CD14-positive monocyte (primary cell): Measurements from ENCODE around the gene ZFYVE28. TPM values are rescaled to one million over a fixed set of nuclear protein-coding genes. Genes with fewer than 3 reads are reported as not detected.

Experiments
- DNase-seq, 3 donors: peaks; one replicate each; pipeline ENCODE4 v3.0.0-alpha.2; 2011 to 2022
- H2AFZ ChIP-seq: 2 replicates; pipeline ENCODE4 v1.6.0; 2012; ENCODE audit warnings: mild to moderate bottlenecking, low read depth, low read length, inconsistent platforms; ENCODE audit not compliant: insufficient read depth, poor library complexity, severe bottlenecking
- H3K27ac ChIP-seq, 2 donors: 1 replicate in 1 of 2; 2 replicates in 1 of 2; pipeline ENCODE4 v1.5.1; 2012 to 2013; ENCODE audit warnings: low read length in 2 of 2, control low read depth in 1 of 2, inconsistent platforms in 1 of 2, low read depth in 1 of 2, mild to moderate bottlenecking in 1 of 2
- H3K27me3 ChIP-seq, 2 donors: one replicate each; pipeline versions ENCODE4 v1.6.0 to v1.6.1; 2011 to 2013; ENCODE audit warnings: low read length in 2 of 2; ENCODE audit not compliant: control insufficient read depth in 2 of 2, insufficient read depth in 2 of 2
- H3K36me3 ChIP-seq, 2 donors: replicated peaks in 1 of 2; 1 replicate in 1 of 2; 2 replicates in 1 of 2; pipeline versions ENCODE4 v1.5.1 to v1.6.1; 2012 to 2013; ENCODE audit warnings: low read length in 2 of 2, control low read depth in 1 of 2, inconsistent platforms in 1 of 2, mild to moderate bottlenecking in 1 of 2; ENCODE audit not compliant: insufficient read depth in 2 of 2, control insufficient read depth in 1 of 2
- H3K4me1 ChIP-seq, 2 donors: 1 replicate in 1 of 2; 2 replicates in 1 of 2; pipeline versions ENCODE4 v1.5.1 to v1.6.1; 2012 to 2013; ENCODE audit warnings: low read length in 2 of 2, control low read depth in 1 of 2, inconsistent platforms in 1 of 2, mild to moderate bottlenecking in 1 of 2, moderate library complexity in 1 of 2; ENCODE audit not compliant: insufficient read depth in 2 of 2, control insufficient read depth in 1 of 2
- H3K4me2 ChIP-seq: replicated peaks from 2 replicates; pipeline ENCODE3; 2012; ENCODE audit warnings: low read length, moderate library complexity, mild to moderate bottlenecking; ENCODE audit not compliant: poor library complexity, severe bottlenecking; ENCODE audit errors: extremely low read depth
- H3K4me3 ChIP-seq, 3 experiments: fragments of 200-600 bp in 1 of 3; sonication (generic) in 1 of 3; replicated peaks in 1 of 3; 1 replicate in 2 of 3; 2 replicates in 1 of 3; pipeline ENCODE4 v1.5.1; 2011 to 2013; ENCODE audit warnings: low read length in 3 of 3, mild to moderate bottlenecking in 3 of 3, control low read depth in 2 of 3, low read depth in 2 of 3, inconsistent platforms in 1 of 3, moderate library complexity in 1 of 3
- H3K79me2 ChIP-seq: 2 replicates; pipeline ENCODE4 v1.6.0; 2012; ENCODE audit warnings: mild to moderate bottlenecking, control low read depth, inconsistent platforms, low read length, moderate library complexity; ENCODE audit not compliant: insufficient read depth
- H3K9ac ChIP-seq: 2 replicates; pipeline ENCODE4 v1.6.0; 2017; ENCODE audit warnings: low read length, mild to moderate bottlenecking; ENCODE audit not compliant: insufficient read depth, poor library complexity, severe bottlenecking
- H3K9me3 ChIP-seq, 2 donors: replicated peaks in 1 of 2; 1 replicate in 1 of 2; 2 replicates in 1 of 2; pipeline versions ENCODE4 v1.5.1 to v1.6.1; 2012 to 2013; ENCODE audit warnings: low read length in 2 of 2, control low read depth in 1 of 2; ENCODE audit not compliant: control insufficient read depth in 1 of 2, insufficient read depth in 1 of 2
- H4K20me1 ChIP-seq: 2 replicates; pipeline ENCODE4 v1.6.0; 2012; ENCODE audit warnings: mild to moderate bottlenecking, low read length, control low read depth, moderate library complexity; ENCODE audit not compliant: insufficient read depth
- H3K27ac Mint-ChIP-seq, 7 donors: one replicate each; pipeline ENCODE4 v1.8.0; 2020; ENCODE audit warnings: mild to moderate bottlenecking in 7 of 7, mixed read lengths in 7 of 7, moderate library complexity in 6 of 7, inconsistent platforms in 2 of 7
- H3K27me3 Mint-ChIP-seq, 3 donors: one replicate each; pipeline ENCODE4 v1.8.0; 2021 to 2022; ENCODE audit warnings: low read depth in 3 of 3, mild to moderate bottlenecking in 3 of 3, mixed read lengths in 3 of 3, moderate library complexity in 3 of 3, inconsistent platforms in 1 of 3
- H3K36me3 Mint-ChIP-seq, 2 donors: one replicate each; pipeline ENCODE4 v1.8.0; 2020; ENCODE audit warnings: mixed read lengths in 2 of 2, inconsistent platforms in 1 of 2, mild to moderate bottlenecking in 1 of 2
- H3K4me1 Mint-ChIP-seq: one replicate; pipeline ENCODE4 v1.8.0; 2020; ENCODE audit warnings: mild to moderate bottlenecking, mixed read lengths
- H3K4me3 Mint-ChIP-seq, 2 donors: one replicate each; pipeline ENCODE4 v1.8.0; 2020; ENCODE audit warnings: mild to moderate bottlenecking in 2 of 2, mixed read lengths in 2 of 2, moderate library complexity in 1 of 2
- H3K9me3 Mint-ChIP-seq, 7 donors: one replicate each; pipeline ENCODE4 v1.8.0; 2020 to 2022; ENCODE audit warnings: mixed read lengths in 7 of 7, mild to moderate bottlenecking in 6 of 7, moderate library complexity in 6 of 7, inconsistent platforms in 2 of 7
- CTCF ChIP-seq: fragments of 200-600 bp; IDR thresholded peaks from one replicate; pipeline ENCODE4 v1.8.0; 2022; ENCODE audit warnings: antibody characterized with exemption, mild to moderate bottlenecking
- WGBS: methylation state at CpG from one replicate; pipeline ENCODE4 v1.1.5; 2013; ENCODE audit warnings: missing lambda C conversion rate; ENCODE audit not compliant: insufficient coverage; 5-methylcytosine and 5-hydroxymethylcytosine counted together
- intact Hi-C, 2 donors: fragments of 100-400 bp; cut with micrococcal nuclease; formaldehyde crosslinking; loops; one replicate each; pipeline versions ENCODE4 v1.15.0 to v1.15.1; 2023
- polyA plus RNA-seq, 3 donors: library from polyadenylated mRNA; depleted of rRNA in 1 of 3; unstranded in 2 of 3; stranded (reverse) in 1 of 3; fragments of 300-500 nt in 2 of 3; fragments of >200 nt in 1 of 3; fragmentation: Illumina TruSeq in 2 of 3; gene quantifications; 1 replicate in 2 of 3; 2 replicates in 1 of 3; pipeline ENCODE4 v1.2.3, GENCODE V29; 2012 to 2021

ZFYVE28 gene
- polyA plus RNA-seq, 3 donors: 1.0 to 4.4 (median 1.1) TPM

- Mint-ChIP-seq H3K36me3 (peaks cover 0 to 4% of the 10 kb centered on the region in 2 donors), H3K4me1 (peaks cover 14% of the 10 kb centered on the region), H3K9me3 (peaks cover 0 to 3% (median 0%) of the 10 kb centered on the region in 7 donors), H3K27me3 (peaks cover 39 to 43% (median 42%) of the 10 kb centered on the region in 3 donors), H3K4me3 (no peak overlapping the region), H3K27ac (no peak overlapping the region)
- H3K36me3 ChIP-seq: no peaks in the 10 kb centered on the region
- no peaks in the 10 kb centered on the region for H3K79me2 ChIP-seq
- TF ChIP-seq CTCF: no peak
- H4K20me1 ChIP-seq: no peaks in the 10 kb centered on the region
- DNase-seq: no peak
- intact Hi-C loops: loop anchor here (5.0 kb wide), 2 partner anchors 37 to 38 kb away; no protein-coding TSS in a partner anchor
- H3K4me2 ChIP-seq: no peak overlapping the region
- peaks cover 0 to 6% of the 10 kb centered on the region in 2 donors for H3K9me3 ChIP-seq
- peaks cover 11 to 26% of the 10 kb centered on the region in 2 donors for H3K27me3 ChIP-seq
- no peak overlapping the region for H3K4me3 ChIP-seq
- 95% methylated on average over 15 of the region's 19 CpGs for WGBS
- H3K27ac ChIP-seq: no peak overlapping the region
- peaks cover 8 to 14% of the 10 kb centered on the region in 2 donors for H3K4me1 ChIP-seq
- no peak overlapping the region for H2AFZ ChIP-seq
- H3K9ac ChIP-seq: no peak overlapping the region
Measured at GRCh38 chr4:2459589-2460349, 41.3 kb upstream of the ZFYVE28 start.

- H3K4me3 ChIP-seq: no peak overlapping the region
- no peak for DNase-seq
- H3K27ac ChIP-seq: no peak overlapping the region
- H3K4me1 ChIP-seq: peaks cover 8 to 14% of the 10 kb centered on the region in 2 donors
- peaks cover 0 to 4% of the 10 kb centered on the region in 2 donors for H3K36me3 Mint-ChIP-seq
- intact Hi-C loops: no loop called here
- H4K20me1 ChIP-seq: no peaks in the 10 kb centered on the region
- 91% methylated on average over 33 of the region's 38 CpGs for WGBS
- no peak overlapping the region for H2AFZ ChIP-seq
- H3K9me3 ChIP-seq: peaks cover 0 to 6% of the 10 kb centered on the region in 2 donors
- peaks cover 11 to 23% of the 10 kb centered on the region in 2 donors for H3K27me3 ChIP-seq
- no peak overlapping the region for H3K9ac ChIP-seq
- TF ChIP-seq CTCF: no peak
- peaks cover 35 to 40% (median 38%) of the 10 kb centered on the region in 3 donors for H3K27me3 Mint-ChIP-seq
- peaks cover 0 to 3% (median 0%) of the 10 kb centered on the region in 7 donors for H3K9me3 Mint-ChIP-seq
- peaks cover 14% of the 10 kb centered on the region for H3K4me1 Mint-ChIP-seq
- no peaks in the 10 kb centered on the region for H3K79me2 ChIP-seq
- H3K4me3 Mint-ChIP-seq: no peak overlapping the region
- no peaks in the 10 kb centered on the region for H3K36me3 ChIP-seq
- H3K27ac Mint-ChIP-seq: no peak overlapping the region
- no peak overlapping the region for H3K4me2 ChIP-seq
Measured at GRCh38 chr4:2458546-2459491, 40.4 kb upstream of the ZFYVE28 start.
